ENCODE measurements around the gene BCAR1. TPM values are rescaled to one million over a fixed set of nuclear protein-coding genes. Genes with fewer than 3 reads are reported as not detected.
A peak's percentile ranks its signal among the peaks of the same experiment; 100 is the strongest.

BCAR1 gene
- total and polyA plus RNA-seq, 2 of the 13 experiments (the other 11 are each of a cell fraction or from before 2014, with no cell fraction given): 48.1 to 51.7 TPM

- TF ChIP-seq PRDM4 (CRISPR knock-in tag; IDR thresholded peaks at IDR 0.05; ENCODE audit: borderline replicate concordance) (no peak), NR1H2 (CRISPR knock-in tag; IDR thresholded peaks at IDR 0.05; ENCODE audit: borderline replicate concordance, low read depth) (no peak), ZMYM4 (CRISPR knock-in tag; IDR thresholded peaks at IDR 0.05) (peak; percentile 55), IRF2 (CRISPR knock-in tag; IDR thresholded peaks at IDR 0.05) (peak; percentile 66), ZFP36 (IDR thresholded peaks at IDR 0.05; ENCODE audit: borderline replicate concordance, low read depth, low read length, partially characterized antibody) (no peak), DMAP1 (CRISPR knock-in tag; IDR thresholded peaks at IDR 0.05) (peak; percentile 29; the same call in 1 of the 2 replicates), ZNF614 (CRISPR knock-in tag; IDR thresholded peaks at IDR 0.05; ENCODE audit: borderline replicate concordance) (peak; percentile 28; the same call in 1 of the 2 replicates), ZNF496 (CRISPR knock-in tag; IDR thresholded peaks at IDR 0.05; ENCODE audit: insufficient replicate concordance) (no peak), CERS6 (CRISPR knock-in tag; IDR thresholded peaks at IDR 0.05) (0 out of 2 replicates have a peak, but pooled peaks have one; percentile 23), GATA4 (IDR thresholded peaks at IDR 0.05; ENCODE audit: borderline replicate concordance, low read depth) (no peak), TCF12 (IDR thresholded peaks at IDR 0.05) (no peak), TCF12 (CRISPR knock-in tag; IDR thresholded peaks at IDR 0.05) (no peak; the same call in 1 of the 2 replicates), SNRNP70 (IDR thresholded peaks at IDR 0.05; ENCODE audit: low read depth, low read length) (no peak), ONECUT2 (CRISPR knock-in tag; IDR thresholded peaks at IDR 0.05) (0 out of 2 replicates have a peak, but pooled peaks have one; percentile 43), POGZ (CRISPR knock-in tag; IDR thresholded peaks at IDR 0.05) (peak; percentile 87), XRCC5 (optimal IDR thresholded peaks at IDR 0.05; ENCODE audit: low read length) (peak; percentile 84), FOXA3 (CRISPR knock-in tag; IDR thresholded peaks at IDR 0.05) (peak; percentile 50), ZSCAN20 (CRISPR knock-in tag; IDR thresholded peaks at IDR 0.05; ENCODE audit: borderline replicate concordance) (peak; percentile 83; the same call in 1 of the 2 replicates)
- TF ChIP-seq, protein P1, sequence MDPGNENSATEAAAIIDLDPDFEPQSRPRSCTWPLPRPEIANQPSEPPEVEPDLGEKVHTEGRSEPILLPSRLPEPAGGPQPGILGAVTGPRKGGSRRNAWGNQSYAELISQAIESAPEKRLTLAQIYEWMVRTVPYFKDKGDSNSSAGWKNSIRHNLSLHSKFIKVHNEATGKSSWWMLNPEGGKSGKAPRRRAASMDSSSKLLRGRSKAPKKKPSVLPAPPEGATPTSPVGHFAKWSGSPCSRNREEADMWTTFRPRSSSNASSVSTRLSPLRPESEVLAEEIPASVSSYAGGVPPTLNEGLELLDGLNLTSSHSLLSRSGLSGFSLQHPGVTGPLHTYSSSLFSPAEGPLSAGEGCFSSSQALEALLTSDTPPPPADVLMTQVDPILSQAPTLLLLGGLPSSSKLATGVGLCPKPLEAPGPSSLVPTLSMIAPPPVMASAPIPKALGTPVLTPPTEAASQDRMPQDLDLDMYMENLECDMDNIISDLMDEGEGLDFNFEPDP (CRISPR knock-in tag; conservative IDR thresholded peaks at IDR 0.05): 0 out of 2 replicates have a peak, but pooled peaks have one; percentile 55
- TF ChIP-seq, protein P2, sequence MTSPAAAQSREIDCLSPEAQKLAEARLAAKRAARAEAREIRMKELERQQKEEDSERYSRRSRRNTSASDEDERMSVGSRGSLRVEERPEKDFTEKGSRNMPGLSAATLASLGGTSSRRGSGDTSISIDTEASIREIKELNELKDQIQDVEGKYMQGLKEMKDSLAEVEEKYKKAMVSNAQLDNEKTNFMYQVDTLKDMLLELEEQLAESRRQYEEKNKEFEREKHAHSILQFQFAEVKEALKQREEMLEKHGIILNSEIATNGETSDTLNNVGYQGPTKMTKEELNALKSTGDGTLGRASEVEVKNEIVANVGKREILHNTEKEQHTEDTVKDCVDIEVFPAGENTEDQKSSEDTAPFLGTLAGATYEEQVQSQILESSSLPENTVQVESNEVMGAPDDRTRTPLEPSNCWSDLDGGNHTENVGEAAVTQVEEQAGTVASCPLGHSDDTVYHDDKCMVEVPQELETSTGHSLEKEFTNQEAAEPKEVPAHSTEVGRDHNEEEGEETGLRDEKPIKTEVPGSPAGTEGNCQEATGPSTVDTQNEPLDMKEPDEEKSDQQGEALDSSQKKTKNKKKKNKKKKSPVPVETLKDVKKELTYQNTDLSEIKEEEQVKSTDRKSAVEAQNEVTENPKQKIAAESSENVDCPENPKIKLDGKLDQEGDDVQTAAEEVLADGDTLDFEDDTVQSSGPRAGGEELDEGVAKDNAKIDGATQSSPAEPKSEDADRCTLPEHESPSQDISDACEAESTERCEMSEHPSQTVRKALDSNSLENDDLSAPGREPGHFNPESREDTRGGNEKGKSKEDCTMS (CRISPR knock-in tag; conservative IDR thresholded peaks at IDR 0.05): no peak
- TF ChIP-seq, protein P3, sequence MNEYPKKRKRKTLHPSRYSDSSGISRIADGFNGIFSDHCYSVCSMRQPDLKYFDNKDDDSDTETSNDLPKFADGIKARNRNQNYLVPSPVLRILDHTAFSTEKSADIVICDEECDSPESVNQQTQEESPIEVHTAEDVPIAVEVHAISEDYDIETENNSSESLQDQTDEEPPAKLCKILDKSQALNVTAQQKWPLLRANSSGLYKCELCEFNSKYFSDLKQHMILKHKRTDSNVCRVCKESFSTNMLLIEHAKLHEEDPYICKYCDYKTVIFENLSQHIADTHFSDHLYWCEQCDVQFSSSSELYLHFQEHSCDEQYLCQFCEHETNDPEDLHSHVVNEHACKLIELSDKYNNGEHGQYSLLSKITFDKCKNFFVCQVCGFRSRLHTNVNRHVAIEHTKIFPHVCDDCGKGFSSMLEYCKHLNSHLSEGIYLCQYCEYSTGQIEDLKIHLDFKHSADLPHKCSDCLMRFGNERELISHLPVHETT (CRISPR knock-in tag; conservative IDR thresholded peaks at IDR 0.05): peak; percentile 64
Measured at GRCh38 chr16:75265911-75266701, 14.7 kb upstream of the BCAR1 start (continued).

All from HepG2 (cell line).